Measurements from ENCODE around the gene THAP3.

THAP3 gene

DNA sequence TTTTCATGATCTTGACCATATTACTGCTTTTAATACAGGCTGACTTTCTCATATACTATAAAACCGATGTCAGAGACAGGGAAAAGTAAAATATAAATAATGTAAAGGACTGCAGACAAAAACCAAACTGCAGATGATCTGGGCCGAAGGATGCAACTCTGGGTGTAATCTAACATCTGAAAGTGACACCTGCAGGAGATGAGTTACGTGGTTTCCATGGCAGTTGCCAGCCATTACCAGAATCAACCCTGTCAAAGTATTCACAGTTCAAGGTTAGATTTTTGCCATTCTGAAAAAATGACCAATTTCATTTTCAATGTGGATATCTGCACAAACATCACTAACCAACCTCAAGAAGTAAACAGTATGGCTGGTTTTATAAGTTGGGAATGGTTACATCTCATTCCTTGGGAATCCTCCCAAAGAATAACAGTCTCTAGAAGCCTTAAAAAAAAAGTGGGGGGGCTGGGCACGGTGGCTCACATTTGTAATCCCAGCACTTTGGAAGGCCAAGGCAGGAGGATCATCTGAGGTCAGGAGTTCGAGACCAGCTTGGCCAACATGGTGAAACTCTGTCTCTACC is 49.2 kb downstream of the THAP3 start:
- no peak for DNase-seq (ENCODE audit: low read depth in 2 of 2)

- DNase-seq (ENCODE audit: low read depth in 2 of 2): no peak
These were observed 50.1 kb downstream of the THAP3 start for GRCh38 chr1:6674771-6675170.

GRCh38 chr1:6675941-6676340 is 51.3 kb downstream of the THAP3 start:
- no peak for DNase-seq (ENCODE audit: low read depth in 2 of 2)
